Measurements from ENCODE around the gene EPB42. TPM values are rescaled to one million over a fixed set of nuclear protein-coding genes. Genes with fewer than 3 reads are reported as not detected.
"Not testable (repeated sequence)": the region's sequence is repeated elsewhere in the genome, so short reads cannot be mapped to it uniquely, and the experiment has no call there.

The EPB42 gene
- total and polyA plus RNA-seq, 2 experiments from 2014 or later = 0.57 to 1.00 TPM

- no peak for DNase-seq (ENCODE audit: low spot score)
- Histone ChIP-seq H4K20me1 (ENCODE audit: insufficient read depth, poor library complexity, severe bottlenecking) (no peaks in the 10 kb centered on the region), H3K9me3 (ENCODE audit: low read depth) (no peaks in the 10 kb centered on the region), H3K27me3 (no peaks in the 10 kb centered on the region), H3K36me3 (replicated peaks; ENCODE audit: insufficient read depth, low read depth) (no peaks in the 10 kb centered on the region), H3K27ac (no peak overlapping the region), H2AFZ (no peak overlapping the region), H3K4me3 (no peak overlapping the region), H3K4me2 (no peak overlapping the region), H3K9me2 (replicated peaks; ENCODE audit: insufficient read depth) (no peaks in the 10 kb centered on the region), H3K4me1 (ENCODE audit: insufficient read depth) (peaks cover 11% of the 10 kb centered on the region), H3K79me2 (peaks cover 12% of the 10 kb centered on the region)
- 92% methylated on average over 3 of the region's 3 CpGs for WGBS (ENCODE audit: low lambda C conversion rate, missing lambda C conversion rate)
- TF ChIP-seq EZH2 (IDR thresholded peaks at IDR 0.05; ENCODE audit: borderline replicate concordance) (no peak), CTCF (IDR thresholded peaks at IDR 0.05; ENCODE audit: poor library complexity) (no peak), EZH2phosphoT487 (IDR thresholded peaks at IDR 0.05; ENCODE audit: low read depth, severe bottlenecking, unreplicated experiment) (no peak)
Observed at GRCh38 chr15:43183270-43183669, 37.5 kb downstream of the EPB42 start.

GRCh38 chr15:43177147-43177546 lies 43.7 kb downstream of the EPB42 start:
- not testable (repeated sequence) for H4K20me1 ChIP-seq (ENCODE audit: insufficient read depth, poor library complexity, severe bottlenecking); DNase-seq (ENCODE audit: low spot score); H3K9me2 ChIP-seq (replicated peaks; ENCODE audit: insufficient read depth); H3K79me2 ChIP-seq; H3K36me3 ChIP-seq (replicated peaks; ENCODE audit: insufficient read depth, low read depth); H3K9me3 ChIP-seq (ENCODE audit: low read depth); H3K4me3 ChIP-seq; H3K4me2 ChIP-seq; H3K4me1 ChIP-seq (ENCODE audit: insufficient read depth); H3K27me3 ChIP-seq; H2AFZ ChIP-seq; H3K27ac ChIP-seq
- WGBS (ENCODE audit: low lambda C conversion rate, missing lambda C conversion rate) = 98% methylated on average over 2 of the region's 2 CpGs

DNA sequence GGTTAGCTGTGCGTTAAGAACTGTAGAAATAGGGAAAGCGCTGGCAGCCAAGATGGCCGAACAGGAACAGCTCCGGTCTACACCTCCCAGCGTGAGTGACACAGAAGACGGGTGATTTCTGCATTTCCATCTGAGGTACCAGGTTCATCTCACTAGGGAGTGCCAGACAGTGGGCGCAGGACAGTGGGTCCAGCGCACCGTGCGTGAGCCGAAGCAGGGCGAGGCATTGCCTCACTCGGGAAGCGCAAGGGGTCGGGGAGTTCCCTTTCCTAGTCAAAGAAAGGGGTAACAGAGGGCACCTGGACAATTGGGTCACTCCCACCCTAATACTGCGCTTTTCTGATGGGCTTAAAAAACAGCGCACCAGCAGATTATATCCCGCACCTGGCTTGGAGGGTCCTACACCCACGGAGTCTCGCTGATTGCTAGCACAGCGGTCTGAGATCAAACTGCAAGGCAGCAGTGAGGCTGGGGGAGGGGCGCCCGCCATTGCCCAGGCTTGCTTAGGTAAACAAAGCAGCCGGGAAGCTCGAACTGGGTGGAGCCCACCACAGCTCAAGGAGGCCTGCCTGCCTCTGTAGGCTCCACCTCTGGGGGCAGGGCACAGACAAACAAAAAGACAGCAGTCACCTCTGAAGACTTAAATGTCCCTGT lies 45.0 kb downstream of the EPB42 start:
- DNase-seq (ENCODE audit: low spot score); H3K79me2 ChIP-seq; H2AFZ ChIP-seq; H3K27ac ChIP-seq; H3K9me2 ChIP-seq (replicated peaks; ENCODE audit: insufficient read depth); H3K4me1 ChIP-seq (ENCODE audit: insufficient read depth); H3K4me3 ChIP-seq; H3K27me3 ChIP-seq; H3K4me2 ChIP-seq; H3K36me3 ChIP-seq (replicated peaks; ENCODE audit: insufficient read depth, low read depth); H4K20me1 ChIP-seq (ENCODE audit: insufficient read depth, poor library complexity, severe bottlenecking); H3K9me3 ChIP-seq (ENCODE audit: low read depth): not testable (repeated sequence)
- 97% methylated on average over 25 of the region's 25 CpGs for WGBS (ENCODE audit: low lambda C conversion rate, missing lambda C conversion rate)

DNA sequence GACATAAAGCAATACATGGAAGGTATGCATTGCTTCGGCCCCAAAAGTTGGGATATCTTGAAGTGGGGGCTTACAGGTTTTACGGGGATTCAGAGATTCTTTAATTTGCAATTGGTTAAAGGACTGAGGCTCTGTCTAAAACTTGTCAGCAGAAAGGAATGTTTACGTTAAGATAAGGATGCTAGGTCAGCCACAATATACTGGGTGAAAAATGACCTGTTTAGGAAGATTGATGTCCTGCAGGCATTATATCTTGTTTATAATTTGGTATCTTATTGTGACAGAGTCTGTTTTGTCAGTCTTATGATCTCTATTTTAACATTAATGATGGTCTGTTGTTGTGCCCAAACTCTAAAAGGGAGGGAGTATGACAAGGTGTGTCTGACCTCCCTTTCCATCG lies 50.9 kb downstream of the EPB42 start:
- H3K4me3 ChIP-seq = no peak overlapping the region
- peaks cover 3% of the 10 kb centered on the region for H3K36me3 ChIP-seq (replicated peaks; ENCODE audit: insufficient read depth, low read depth)
- 54% methylated on average over 4 of the region's 4 CpGs for WGBS (ENCODE audit: low lambda C conversion rate, missing lambda C conversion rate)

More for the DNA sequence above, 50.9 kb downstream of the EPB42 start:
- no peaks in the 10 kb centered on the region for H3K79me2 ChIP-seq
- no peak overlapping the region for H3K4me2 ChIP-seq
- no peak overlapping the region for H2AFZ ChIP-seq
- H3K4me1 ChIP-seq (ENCODE audit: insufficient read depth) = no peaks in the 10 kb centered on the region
- H3K9me3 ChIP-seq (ENCODE audit: low read depth) = no peaks in the 10 kb centered on the region
- no peak for DNase-seq (ENCODE audit: low spot score)
- H4K20me1 ChIP-seq (ENCODE audit: insufficient read depth, poor library complexity, severe bottlenecking) = no peaks in the 10 kb centered on the region
- no peaks in the 10 kb centered on the region for H3K27me3 ChIP-seq
- no peak overlapping the region for H3K27ac ChIP-seq
- no peaks in the 10 kb centered on the region for H3K9me2 ChIP-seq (replicated peaks; ENCODE audit: insufficient read depth)
- TF ChIP-seq EZH2 (IDR thresholded peaks at IDR 0.05; ENCODE audit: borderline replicate concordance) = no peak
- TF ChIP-seq EZH2phosphoT487 (IDR thresholded peaks at IDR 0.05; ENCODE audit: low read depth, severe bottlenecking, unreplicated experiment) = no peak
- no peak for TF ChIP-seq CTCF (IDR thresholded peaks at IDR 0.05; ENCODE audit: poor library complexity)
